IPS-18c (cell line): ENCODE data around the gene C4orf51.

Experiments
- H3K4me3 ChIP-seq: 2 replicates; pipeline ENCODE4 v1.7.0; 2013; ENCODE audit warnings: low read depth, mild to moderate bottlenecking, low read length, moderate library complexity; ENCODE audit not compliant: insufficient read depth
- H3K9me3 ChIP-seq: one replicate; pipeline ENCODE4 v1.6.1; 2013; ENCODE audit warnings: mild to moderate bottlenecking, low read length, moderate library complexity; ENCODE audit not compliant: control insufficient read depth, insufficient read depth

The C4orf51 gene

DNA sequence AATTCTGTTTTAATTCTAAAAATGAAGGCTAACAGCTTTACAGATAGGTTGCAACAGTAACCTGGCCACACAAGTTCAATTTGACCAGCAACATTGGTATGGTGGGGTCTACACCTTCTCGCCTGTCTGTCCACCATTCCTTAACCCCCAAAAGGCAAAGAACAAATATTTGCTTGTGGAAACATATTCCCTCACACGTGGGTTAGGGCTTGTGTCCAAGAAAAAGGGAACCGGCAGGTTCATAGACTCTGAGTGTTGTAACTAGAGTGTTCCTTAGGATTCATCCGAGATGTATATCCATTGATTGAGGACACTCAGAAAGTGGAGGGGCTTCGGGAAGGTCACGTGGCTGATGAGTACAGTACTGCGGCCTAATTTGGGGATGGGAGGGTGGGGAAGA lies 54.1 kb downstream of the C4orf51 start:
- Histone ChIP-seq H3K4me3 (no peak overlapping the region), H3K9me3 (no peaks in the 10 kb centered on the region)

DNA sequence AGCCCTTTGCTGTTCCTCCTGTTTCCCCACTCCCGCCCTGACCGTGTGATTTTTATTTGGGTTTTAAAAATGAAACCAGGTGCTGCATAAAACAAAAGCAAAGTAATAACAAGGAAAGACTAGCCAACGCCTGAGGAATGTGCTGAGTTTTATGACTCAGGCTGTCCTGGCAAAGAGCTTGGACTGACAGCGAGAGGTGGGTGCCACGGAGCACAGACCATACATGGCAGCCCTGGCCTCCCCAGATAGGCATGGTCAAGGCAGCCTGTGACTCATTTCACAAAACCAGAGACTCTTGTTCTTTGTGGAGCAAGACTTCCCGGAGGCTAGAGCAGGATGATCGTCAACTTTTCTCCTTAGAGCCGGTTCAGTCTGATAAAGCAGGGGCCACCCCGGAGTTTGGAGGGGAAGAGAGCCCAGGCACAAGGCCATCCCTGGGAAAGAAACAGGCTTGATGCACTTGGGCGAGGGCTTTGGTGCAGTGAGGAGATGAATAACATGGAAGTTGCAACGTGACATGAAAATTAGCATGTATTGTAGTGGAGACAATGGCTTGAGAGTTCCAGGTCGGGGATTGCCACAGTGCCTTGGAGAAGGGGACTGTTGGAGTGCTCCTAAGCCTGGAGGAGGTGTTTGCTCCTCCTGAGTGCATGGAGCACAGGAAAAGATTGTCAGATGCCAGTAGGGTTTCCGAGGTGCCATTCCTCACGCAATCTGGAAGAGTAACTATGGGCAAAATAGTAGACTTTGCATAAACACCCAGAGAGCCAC lies 54.8 kb downstream of the C4orf51 start:
- Histone ChIP-seq H3K4me3 (no peak overlapping the region), H3K9me3 (no peaks in the 10 kb centered on the region)

DNA sequence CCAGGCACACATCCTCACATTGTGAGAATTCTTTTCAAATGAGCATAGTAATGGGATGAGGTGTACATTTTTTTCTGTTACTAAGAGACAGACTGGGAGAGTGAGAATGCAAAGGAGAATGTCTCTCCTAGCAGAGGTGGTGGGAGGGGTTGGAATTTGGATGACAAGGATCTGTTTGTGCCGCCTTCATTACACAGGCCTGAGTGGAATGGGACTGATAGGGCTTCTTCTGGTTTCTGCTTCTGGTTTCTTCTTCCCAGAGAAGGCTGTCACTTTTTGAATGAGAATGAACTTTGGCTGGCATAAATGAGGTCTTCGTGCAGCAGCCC lies 55.4 kb downstream of the C4orf51 start:
- no peak overlapping the region for H3K4me3 ChIP-seq
- no peaks in the 10 kb centered on the region for H3K9me3 ChIP-seq

DNA sequence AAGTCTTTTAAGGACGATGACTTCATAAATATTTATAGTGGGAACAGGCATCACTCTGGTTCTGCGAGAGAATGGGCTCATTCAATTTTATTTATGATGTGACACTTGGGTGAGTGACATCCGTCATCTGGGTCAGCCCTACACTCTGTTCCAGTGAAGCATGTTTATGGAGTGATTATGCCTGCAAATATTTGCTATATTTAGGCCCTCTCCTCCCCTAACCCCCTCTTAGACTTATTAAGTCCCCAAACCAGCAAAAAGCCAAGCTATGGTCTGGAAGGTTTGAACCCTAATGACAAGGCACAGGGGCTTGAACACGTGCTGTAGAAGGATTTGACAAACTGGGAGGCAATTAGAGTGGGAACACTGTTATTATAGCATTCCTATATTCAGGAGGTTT lies 55.9 kb downstream of the C4orf51 start:
- no peak overlapping the region for H3K4me3 ChIP-seq
- no peaks in the 10 kb centered on the region for H3K9me3 ChIP-seq

DNA sequence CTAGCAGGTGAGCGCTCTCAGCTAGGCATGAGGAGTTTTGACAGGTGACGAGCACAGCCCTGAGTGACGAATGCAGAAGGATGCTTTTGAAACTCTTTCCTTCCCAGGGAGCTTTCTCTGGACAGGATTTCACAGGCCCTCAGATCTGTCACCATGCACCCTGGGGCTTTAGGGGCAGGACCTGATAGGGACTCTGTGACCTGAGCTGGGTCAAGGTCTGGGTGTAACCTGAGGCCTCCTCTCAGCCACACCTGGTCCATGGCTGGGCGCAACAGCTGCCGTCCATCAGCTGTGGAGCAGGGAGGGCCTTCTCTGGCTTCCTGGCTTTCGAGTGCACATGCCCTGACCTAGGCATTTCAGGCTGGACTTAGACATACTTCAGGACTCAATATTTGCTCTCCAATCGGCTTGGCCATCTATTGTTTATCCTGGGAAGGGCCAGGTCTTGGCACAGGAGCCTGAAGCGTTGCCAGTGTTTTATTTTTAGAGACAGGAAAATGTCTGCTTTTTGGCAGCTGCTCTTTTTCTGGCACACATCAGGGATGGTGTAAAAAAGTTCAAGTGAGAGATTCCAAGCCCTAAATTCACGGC lies 56.4 kb downstream of the C4orf51 start:
- Histone ChIP-seq H3K4me3 (no peak overlapping the region), H3K9me3 (no peaks in the 10 kb centered on the region)

DNA sequence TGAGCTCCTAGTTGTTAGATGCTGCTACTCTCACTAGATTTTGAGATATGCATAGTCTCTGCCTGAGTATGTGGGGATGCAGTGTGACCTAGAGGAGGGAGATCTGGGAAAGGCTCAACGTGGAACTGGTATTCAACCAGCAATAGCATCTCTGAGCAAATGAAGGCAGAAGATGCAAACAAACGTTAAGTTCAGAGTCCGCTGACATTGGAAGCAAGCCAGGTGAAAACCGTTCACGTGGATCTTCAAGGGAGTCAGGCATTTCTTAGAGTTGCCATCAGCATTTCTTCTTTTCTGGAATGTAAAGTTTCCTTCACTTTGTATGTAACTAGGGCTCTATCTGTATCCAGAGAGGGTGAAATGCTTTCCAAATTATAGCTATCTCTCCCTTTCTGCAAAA lies 59.9 kb downstream of the C4orf51 start:
- H3K4me3 ChIP-seq, result no peak overlapping the region
- H3K9me3 ChIP-seq, result no peaks in the 10 kb centered on the region

DNA sequence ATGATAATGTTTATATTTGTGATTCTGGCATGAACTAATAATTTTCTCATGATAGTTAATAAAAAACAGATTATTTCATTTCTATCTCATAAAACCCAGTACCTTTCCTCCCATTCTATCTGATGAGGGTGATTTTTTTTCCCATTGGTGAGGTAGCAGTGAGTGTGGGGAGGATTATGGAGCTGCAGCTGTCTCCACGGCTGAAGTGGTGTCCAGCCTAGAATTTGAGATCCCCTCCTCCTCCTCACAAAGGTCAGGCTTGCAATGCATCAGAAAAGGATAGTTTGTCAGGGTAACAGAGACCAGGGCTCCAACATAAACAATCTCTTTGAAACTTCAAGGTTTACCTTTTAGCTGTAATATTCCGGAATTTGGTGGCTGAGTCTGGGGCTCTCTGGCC lies 60.9 kb downstream of the C4orf51 start:
- Histone ChIP-seq H3K9me3 (no peaks in the 10 kb centered on the region), H3K4me3 (no peak overlapping the region)

DNA sequence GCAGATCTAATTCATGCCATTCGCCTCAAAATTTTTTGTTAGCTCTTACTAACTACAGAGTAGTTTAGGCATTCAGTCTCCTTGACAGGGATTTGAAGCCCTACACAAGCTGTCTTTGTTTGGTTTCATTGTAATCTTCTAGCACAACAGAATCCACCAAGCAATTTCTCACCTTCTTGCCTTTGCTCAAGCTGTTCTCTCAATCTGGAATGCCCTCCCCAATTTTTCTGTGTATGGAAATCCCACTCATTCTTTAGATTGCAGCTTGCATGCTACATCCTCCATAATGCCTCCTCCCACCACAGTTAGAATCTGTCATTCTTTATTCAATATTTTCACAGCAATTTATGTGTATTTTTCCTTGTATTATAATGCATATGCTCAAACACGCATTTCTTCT lies 63.7 kb downstream of the C4orf51 start:
- no peaks in the 10 kb centered on the region for H3K9me3 ChIP-seq
- no peak overlapping the region for H3K4me3 ChIP-seq

DNA sequence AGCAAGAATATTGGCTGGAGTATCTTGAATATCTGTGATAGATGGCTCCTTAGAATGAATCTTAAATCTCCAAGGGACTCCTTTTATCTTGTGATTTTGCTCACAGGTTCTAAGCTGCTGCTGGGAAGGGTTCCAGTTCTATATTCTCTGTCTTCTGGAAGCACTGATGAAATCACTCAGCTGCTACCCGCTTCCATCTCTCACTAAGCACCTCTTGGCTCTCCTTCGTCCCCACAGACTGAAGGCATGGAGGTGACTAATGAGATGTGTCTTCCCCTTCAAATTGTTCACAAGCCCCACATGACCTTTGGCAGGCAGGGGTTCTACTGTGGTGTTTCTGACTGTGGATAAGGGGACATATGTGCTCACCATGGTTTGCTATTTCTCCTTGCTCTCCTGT lies 75.9 kb downstream of the C4orf51 start:
- Histone ChIP-seq H3K4me3 (no peak overlapping the region), H3K9me3 (no peaks in the 10 kb centered on the region)

DNA sequence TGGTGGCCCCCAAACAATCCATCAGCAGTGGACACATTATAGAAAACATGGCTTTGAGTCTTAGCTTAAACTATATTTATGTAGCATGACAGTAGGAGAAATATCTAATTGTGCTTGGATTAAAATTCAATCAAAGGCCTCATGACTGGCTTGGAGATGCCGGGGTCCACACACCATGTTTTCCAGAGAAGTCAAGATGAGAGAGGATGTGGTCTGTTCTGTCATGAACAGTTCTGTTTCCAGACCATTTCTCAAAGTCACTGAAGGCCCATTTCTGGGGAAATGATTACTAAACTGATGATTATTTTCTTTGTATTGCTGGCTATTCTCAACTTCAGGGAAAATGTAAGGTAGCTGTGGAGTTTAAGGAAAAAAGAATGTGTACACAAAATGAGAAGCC lies 76.3 kb downstream of the C4orf51 start:
- Histone ChIP-seq H3K4me3 (no peak overlapping the region), H3K9me3 (no peaks in the 10 kb centered on the region)

DNA sequence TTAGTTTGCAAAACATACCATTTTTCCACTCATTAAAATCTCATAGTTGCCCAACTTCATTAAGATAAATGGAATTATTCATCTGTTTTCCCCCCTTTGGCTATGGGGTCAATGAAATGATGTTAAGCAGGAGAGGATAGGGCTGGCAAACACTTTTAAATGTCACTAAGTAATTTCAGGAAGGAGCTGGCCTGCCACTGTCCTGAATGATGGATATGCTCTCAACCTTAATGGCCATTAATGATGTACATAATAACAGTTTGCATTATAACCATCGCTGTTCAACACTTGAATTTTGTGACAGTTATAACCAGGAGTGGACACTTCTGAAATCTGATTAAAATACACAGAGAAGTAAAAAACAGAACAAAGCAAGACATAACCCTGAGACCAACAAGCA lies 77.2 kb downstream of the C4orf51 start:
- Histone ChIP-seq H3K9me3 (no peaks in the 10 kb centered on the region), H3K4me3 (no peak overlapping the region)

DNA sequence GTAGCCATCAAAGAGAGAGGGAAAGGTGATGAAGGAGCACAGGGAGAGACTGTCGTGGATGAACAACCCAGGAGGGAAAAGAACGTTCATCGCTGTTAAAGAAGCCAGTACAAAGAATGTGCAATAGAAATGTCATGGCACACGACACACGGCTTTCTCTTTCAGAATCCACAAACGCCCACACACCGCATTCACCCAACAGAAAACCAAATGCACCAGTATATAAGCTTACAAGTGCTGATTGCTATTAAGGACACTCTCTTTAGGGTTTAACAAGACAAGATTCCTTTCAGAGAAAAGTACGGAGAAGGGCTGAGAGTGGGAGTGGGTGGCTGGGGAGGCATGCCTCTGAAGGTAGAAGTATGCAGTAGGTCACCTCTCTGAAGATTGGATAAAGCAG lies 80.2 kb downstream of the C4orf51 start:
- no peaks in the 10 kb centered on the region for H3K9me3 ChIP-seq
- H3K4me3 ChIP-seq, result no peak overlapping the region

DNA sequence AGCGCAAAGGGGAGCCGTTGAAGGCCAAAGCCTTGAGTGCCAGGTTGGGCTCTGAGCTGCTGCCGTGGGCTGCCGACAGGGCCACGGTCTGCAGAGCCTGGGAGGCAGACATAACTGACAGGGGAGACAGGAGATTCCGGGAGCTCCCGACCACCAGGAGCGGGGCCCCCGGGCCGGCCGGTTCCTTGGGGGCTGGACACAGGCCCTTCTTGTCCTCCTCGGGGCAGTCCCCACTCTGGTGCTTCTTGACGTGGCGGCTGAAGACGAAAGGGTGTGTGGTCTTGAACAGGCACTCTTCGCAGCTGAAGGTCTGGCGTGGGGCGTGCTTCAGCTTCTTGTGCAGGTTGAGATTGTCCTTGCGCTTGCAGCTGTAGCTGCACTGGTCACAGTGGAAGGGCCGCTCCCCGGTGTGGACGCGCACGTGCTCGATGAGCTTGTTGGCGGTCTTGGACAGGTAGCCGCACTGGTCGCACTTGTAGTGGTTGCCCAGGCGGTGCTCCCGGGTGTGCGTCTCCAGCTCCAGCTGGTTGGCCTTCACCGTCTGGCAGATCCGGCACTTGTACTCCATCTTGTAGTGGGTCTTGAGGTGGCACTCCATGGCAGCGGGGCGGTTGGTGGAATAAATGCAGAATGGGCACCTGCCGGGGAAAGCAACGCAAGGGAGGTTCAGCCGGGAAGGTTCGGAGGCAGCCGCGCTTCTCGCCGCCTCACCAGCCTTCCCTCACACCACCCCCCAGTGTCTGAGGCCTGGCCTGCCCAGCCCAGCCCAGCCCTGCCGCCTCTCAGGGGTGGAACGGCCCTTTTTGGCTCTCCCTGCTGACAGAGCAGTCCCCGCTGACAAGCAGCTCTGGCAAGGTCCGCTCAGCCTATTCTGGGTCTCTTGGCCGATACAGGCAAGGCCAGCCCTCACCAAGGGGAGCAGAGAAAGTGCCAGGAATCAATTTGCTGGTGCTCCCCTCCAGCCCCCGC lies 81.3 kb downstream of the C4orf51 start:
- Histone ChIP-seq H3K4me3 (no peak overlapping the region), H3K9me3 (no peaks in the 10 kb centered on the region)

DNA sequence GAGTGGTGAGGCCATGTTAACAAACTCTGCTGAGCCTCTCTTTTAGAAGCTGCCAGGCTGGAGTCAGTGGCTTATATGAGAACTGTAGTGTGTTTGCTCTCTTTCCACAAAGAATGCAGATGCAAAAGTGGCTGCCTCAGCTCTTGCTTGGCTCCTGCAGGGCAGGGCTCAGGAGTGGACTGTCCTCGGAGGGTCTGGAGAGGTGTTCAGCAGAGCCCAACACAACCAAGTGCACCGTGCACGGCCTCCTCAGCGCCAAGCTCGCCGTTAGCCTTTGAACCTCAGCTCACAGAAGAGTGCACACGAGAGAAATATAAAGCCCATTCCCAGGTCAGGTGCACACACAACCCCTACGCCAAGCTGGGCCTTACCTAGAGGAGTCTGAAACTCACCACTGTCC lies 82.8 kb downstream of the C4orf51 start:
- Histone ChIP-seq H3K9me3 (no peaks in the 10 kb centered on the region), H3K4me3 (no peak overlapping the region)

DNA sequence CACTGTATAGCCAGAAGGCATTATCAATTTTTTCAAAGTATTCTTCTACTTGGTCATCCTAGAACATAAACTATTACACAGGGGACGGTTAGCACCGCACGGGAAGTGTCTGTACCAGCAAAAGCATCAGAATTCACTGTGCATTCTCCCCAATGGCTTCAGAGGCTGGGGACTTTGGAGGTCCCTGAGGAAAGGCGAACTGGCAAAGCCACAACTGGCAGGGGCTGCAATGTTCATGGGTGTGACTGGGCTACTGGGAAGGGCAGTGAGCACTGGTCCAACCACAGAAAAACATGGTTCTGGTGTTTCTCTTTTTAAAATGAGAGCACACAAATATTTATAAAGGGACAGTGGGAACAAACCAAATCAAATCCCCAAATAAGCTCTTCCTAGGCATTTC lies 83.5 kb downstream of the C4orf51 start:
- Histone ChIP-seq H3K9me3 (no peaks in the 10 kb centered on the region), H3K4me3 (no peak overlapping the region)

DNA sequence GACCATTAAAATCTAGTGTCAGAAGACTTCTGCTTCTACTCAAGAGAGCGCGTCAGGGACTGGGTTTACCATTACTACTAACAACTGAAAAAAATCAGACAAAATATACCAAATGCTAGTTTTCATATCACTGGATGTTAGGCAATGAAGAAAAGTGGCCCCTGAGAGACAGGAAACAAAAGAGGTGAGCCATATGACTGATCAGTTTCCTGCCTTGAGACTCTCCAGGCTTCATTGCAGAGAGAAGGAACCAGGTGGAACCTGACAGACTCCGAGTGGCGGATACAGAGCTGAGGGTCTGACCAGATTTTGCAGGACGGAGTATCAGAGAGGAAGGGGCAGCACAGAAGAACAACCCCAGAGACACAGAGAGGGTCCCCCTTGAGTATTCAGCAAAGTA lies 86.3 kb downstream of the C4orf51 start:
- H3K9me3 ChIP-seq, result no peaks in the 10 kb centered on the region
- no peak overlapping the region for H3K4me3 ChIP-seq

DNA sequence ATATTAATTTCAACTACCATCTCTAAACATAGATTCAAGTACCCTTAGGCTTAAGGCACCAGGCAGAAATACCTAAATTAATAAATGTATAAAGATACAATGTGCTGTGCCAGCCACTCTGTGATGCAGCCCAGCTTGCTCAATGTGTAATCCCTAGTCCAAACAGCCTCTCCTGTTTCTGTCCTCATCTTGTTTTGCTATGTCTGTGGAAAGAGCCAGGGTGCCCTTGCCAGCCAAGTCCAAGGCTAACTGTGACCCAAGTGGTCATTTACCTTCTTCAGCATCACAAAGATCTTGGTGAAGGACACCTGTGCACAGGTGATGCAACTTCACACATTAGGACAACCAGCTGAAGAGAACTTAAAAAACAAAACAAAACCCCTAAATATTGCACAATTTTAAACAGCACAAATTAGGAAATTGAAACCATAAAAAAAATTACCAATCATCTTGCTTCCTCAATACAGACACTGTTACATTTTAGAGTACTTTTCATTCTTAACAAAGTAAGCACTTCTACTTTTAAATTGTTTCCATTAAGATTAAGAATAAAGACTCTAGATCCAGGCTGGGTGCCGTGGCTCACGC lies 89.6 kb downstream of the C4orf51 start:
- H3K4me3 ChIP-seq, result no peak overlapping the region
- H3K9me3 ChIP-seq, result no peaks in the 10 kb centered on the region

DNA sequence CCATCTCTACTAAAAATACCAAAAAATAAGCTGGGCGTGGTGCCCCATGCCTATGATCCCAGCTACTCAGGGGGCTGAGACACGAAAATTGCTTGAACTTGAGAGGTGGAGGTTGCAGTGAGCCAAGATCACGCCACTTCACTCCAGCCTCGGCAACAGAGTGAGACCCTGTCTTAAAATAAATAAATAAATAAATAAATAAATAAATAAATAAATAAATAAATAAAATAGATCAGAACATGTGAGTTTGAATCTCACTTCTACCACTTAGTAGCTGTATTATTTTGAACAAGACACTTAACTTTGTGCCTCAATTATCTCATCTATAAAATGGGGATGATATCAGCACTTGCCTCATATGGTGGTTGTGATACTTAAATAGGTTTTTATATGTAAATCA lies 90.2 kb downstream of the C4orf51 start:
- no peak overlapping the region for H3K4me3 ChIP-seq
- H3K9me3 ChIP-seq, result no peaks in the 10 kb centered on the region
